Prostate gland (tissue), 2 donors: Measurements from ENCODE around the gene NCAPG. TPM values are rescaled to one million over a fixed set of nuclear protein-coding genes. Genes with fewer than 3 reads are reported as not detected.

Experiments used
- DNase-seq: peaks from one replicate; pipeline ENCODE4 v3.0.0-alpha.2; 2019; ENCODE audit warnings: low spot score
- H3K27ac ChIP-seq, 2 donors: fragments of 200-600 bp; sonication (generic); 2 replicates each; pipeline ENCODE4 v1.5.1; 2017 to 2019
- H3K27me3 ChIP-seq: fragments of 200-600 bp; sonication (generic); replicated peaks from 2 replicates; pipeline ENCODE4 v1.5.1; 2019; ENCODE audit not compliant: insufficient read depth
- H3K36me3 ChIP-seq, 2 donors: fragments of 200-600 bp; sonication (generic); 1 replicate in 1 of 2; 2 replicates in 1 of 2; pipeline versions ENCODE4 v1.5.1 to v1.8.1; 2017 to 2019
- H3K4me1 ChIP-seq: fragments of 200-600 bp; sonication (generic); replicated peaks from 2 replicates; pipeline ENCODE4 v1.5.1; 2019
- H3K4me3 ChIP-seq, 2 donors: fragments of 200-600 bp; sonication (generic); 2 replicates each; pipeline ENCODE4 v1.5.1; 2017 to 2019
- H3K9me3 ChIP-seq: fragments of 200-600 bp; sonication (generic); 2 replicates; pipeline ENCODE4 v1.5.1; 2017
- POLR2A ChIP-seq: fragments of 450-650 bp; IDR thresholded peaks from one replicate; pipeline ENCODE4 v1.6.1; 2016; ENCODE audit warnings: antibody characterized with exemption, mild to moderate bottlenecking
- POLR2AphosphoS5 ChIP-seq: sonication (generic); formaldehyde crosslinking; IDR thresholded peaks from one replicate; pipeline ENCODE4 v1.6.1; 2017; ENCODE audit warnings: antibody characterized with exemption
- WGBS: methylation state at CpG from one replicate; pipeline ENCODE4 v1.1.5; 2018; 5-methylcytosine and 5-hydroxymethylcytosine counted together
- intact Hi-C: fragments of 100-400 bp; cut with DNase I; formaldehyde crosslinking; loops from one replicate; pipeline ENCODE4 v1.14.2; 2022
- total RNA-seq, 2 donors: library from RNA; depleted of rRNA; stranded (reverse); fragments of >200 nt; gene quantifications; one replicate each; pipeline ENCODE4 v1.1.0, GENCODE V29; 2016
- TF ChIP-seq, protein P1 (sequence below), 4 experiments: fragments of 200-600 bp in 2 of 4; fragments of 450-650 bp in 2 of 4; sonication (generic) in 2 of 4; IDR thresholded peaks; 1 replicate in 3 of 4; 2 replicates in 1 of 4; pipeline ENCODE4 v1.5.1; 2016 to 2019; ENCODE audit warnings: antibody characterized with exemption in 4 of 4, mild to moderate bottlenecking in 2 of 4, moderate library complexity in 2 of 4

The NCAPG gene
- total RNA-seq, 2 donors from 2014 or later, result 0.96 to 4.7 TPM

DNA sequence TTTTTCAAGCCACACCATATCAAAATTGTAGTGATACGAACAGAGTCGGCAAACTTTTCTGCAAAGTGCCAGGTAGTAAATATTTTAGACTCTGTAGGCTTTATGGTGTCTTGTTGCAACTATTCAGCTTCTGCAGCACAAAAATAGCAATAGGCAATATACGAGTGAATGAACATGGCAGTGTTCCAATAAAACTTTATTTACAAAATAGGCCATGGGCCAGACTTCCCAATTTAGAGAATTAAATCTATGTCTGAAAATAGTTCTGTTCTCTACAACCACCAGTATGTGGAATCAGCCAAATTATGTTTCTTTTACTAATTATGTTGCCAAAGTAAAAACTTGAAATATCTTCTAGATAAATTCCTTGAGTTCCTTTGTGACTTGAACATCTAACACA lies 56.5 kb downstream of the NCAPG start:
- no peak overlapping the region for H3K4me3 ChIP-seq
- H3K36me3 ChIP-seq, result no peaks in the 10 kb centered on the region
- no peak for TF ChIP-seq POLR2AphosphoS5
- TF ChIP-seq POLR2A, result no peak
- TF ChIP-seq, protein P1, sequence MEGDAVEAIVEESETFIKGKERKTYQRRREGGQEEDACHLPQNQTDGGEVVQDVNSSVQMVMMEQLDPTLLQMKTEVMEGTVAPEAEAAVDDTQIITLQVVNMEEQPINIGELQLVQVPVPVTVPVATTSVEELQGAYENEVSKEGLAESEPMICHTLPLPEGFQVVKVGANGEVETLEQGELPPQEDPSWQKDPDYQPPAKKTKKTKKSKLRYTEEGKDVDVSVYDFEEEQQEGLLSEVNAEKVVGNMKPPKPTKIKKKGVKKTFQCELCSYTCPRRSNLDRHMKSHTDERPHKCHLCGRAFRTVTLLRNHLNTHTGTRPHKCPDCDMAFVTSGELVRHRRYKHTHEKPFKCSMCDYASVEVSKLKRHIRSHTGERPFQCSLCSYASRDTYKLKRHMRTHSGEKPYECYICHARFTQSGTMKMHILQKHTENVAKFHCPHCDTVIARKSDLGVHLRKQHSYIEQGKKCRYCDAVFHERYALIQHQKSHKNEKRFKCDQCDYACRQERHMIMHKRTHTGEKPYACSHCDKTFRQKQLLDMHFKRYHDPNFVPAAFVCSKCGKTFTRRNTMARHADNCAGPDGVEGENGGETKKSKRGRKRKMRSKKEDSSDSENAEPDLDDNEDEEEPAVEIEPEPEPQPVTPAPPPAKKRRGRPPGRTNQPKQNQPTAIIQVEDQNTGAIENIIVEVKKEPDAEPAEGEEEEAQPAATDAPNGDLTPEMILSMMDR (IDR thresholded peaks at IDR 0.05), result no peak
- no peaks in the 10 kb centered on the region for H3K27me3 ChIP-seq
- H3K27ac ChIP-seq, result no peak overlapping the region
- WGBS, result 64% methylated on average over 3 of the region's 3 CpGs
- no peaks in the 10 kb centered on the region for H3K4me1 ChIP-seq
- intact Hi-C loops, result no loop called here
- no peaks in the 10 kb centered on the region for H3K9me3 ChIP-seq
- no peak for DNase-seq

DNA sequence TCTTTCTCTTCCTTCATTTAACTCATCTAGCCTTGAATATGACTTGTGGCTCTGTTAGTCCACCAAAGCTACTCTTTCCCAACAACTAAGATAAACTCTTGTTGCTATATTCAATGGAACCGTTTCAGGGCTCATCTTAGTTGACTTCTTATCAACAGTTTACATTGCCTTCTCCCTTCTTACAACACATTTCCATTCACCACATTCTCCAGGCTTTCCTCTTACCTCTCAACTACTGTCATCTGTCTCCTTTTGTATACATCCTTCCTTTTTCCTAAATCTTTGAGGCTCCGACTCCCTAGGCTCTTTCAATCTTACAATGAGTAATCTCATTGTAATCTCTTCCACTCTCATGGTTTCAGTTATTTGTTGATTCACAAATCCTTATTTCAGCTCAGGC lies 58.5 kb downstream of the NCAPG start:
- H3K4me3 ChIP-seq, result no peak overlapping the region
- DNase-seq, result no peak
- intact Hi-C loops, result no loop called here

DNA sequence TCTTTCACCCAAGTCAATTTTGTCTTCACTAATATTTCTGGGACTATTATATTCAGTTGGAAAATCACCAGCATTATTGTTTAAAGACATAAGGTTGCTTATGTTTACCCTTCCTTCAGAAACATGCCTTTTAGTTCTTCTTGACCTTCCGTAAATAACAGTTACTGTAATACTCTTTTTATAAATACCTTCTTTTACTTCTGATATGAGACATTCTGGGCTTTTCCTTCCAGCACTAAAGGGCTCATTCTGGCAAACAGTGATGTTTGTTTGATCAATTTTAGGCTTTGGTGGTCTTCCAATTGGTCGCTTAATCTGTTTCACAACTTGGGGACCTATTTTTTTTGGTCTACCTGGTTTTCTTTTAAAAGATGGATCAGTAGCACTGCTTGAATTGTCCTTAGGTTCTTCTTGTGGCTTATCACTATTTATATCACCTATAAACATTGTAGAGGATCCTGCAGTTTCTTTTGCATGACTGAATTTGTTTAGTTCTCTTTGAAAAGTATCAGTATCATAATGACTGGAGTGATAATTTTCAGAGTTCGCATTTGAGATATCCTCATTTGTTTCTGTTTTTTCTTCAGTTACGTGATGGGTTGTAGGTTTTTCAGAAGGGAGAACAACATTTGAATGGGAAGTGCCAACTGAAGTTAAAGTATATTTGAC lies 64.8 kb downstream of the NCAPG start:
- no peak for TF ChIP-seq POLR2AphosphoS5
- TF ChIP-seq POLR2A, result no peak
- H3K4me1 ChIP-seq, result no peaks in the 10 kb centered on the region
- WGBS, result 95% methylated on average over 4 of the region's 4 CpGs
- H3K4me3 ChIP-seq, result no peak overlapping the region
- no peak for DNase-seq
- no peaks in the 10 kb centered on the region for H3K36me3 ChIP-seq
- H3K27me3 ChIP-seq, result no peaks in the 10 kb centered on the region
- intact Hi-C loops, result no loop called here
- H3K9me3 ChIP-seq, result no peaks in the 10 kb centered on the region
- H3K27ac ChIP-seq, result no peak overlapping the region

More for the DNA sequence above, 58.5 kb downstream of the NCAPG start:
- Histone ChIP-seq H3K4me1 (no peaks in the 10 kb centered on the region), H3K9me3 (no peaks in the 10 kb centered on the region), H3K27me3 (no peaks in the 10 kb centered on the region), H3K27ac (no peak overlapping the region), H3K36me3 (no peaks in the 10 kb centered on the region)
- TF ChIP-seq, protein P1 (IDR thresholded peaks at IDR 0.05), result no peak
- no peak for TF ChIP-seq POLR2AphosphoS5
- TF ChIP-seq POLR2A, result no peak
- 96% methylated on average over 2 of the region's 2 CpGs for WGBS

DNA sequence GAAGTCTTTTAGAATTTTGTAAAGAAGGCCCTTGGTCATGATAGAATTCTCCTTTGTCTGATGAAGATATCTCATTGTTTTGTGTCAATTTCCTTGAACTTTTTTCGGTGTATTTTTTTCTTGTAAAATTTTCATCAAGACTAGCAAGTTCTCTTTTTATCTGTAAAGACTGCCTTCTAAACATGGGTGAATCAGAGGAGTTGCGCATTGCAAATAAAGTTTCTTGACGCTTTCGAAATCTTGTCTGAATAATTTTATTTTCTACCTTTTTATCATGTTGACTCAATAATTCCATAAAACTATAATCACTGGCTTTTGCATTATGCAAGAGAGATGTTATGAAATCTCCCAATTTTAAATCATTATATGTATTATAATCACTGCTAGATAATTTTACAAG lies 66.2 kb downstream of the NCAPG start:
- DNase-seq, result no peak
- intact Hi-C loops, result no loop called here
- no peak overlapping the region for H3K4me3 ChIP-seq
- H3K36me3 ChIP-seq, result no peaks in the 10 kb centered on the region
- WGBS, result 96% methylated on average over 4 of the region's 4 CpGs
- TF ChIP-seq, protein P1 (IDR thresholded peaks at IDR 0.05), result no peak
- TF ChIP-seq POLR2AphosphoS5, result no peak
- no peak for TF ChIP-seq POLR2A
- H3K4me1 ChIP-seq, result no peaks in the 10 kb centered on the region
- H3K27ac ChIP-seq, result no peak overlapping the region
- H3K9me3 ChIP-seq, result no peaks in the 10 kb centered on the region
- no peaks in the 10 kb centered on the region for H3K27me3 ChIP-seq

DNA sequence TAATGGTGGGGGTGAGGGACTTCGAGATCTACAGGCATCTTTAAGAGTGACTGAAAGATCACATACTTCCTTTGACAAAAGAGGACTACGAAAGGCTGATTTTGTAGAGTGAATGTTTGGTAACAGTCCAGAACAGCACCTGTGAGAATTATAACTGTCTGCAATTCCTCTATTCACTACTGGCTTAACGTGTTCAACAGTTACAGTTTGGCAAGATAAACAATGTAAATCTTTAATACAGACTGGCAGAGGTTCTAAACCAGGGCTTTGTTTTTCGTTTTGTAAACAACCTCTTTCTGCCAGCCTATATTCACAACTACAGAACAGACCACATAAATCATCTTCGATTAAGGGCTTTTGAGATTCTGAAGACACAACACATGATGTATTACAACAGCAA lies 66.9 kb downstream of the NCAPG start:
- 56% methylated on average over 5 of the region's 5 CpGs for WGBS
- DNase-seq, result no peak

More for the DNA sequence above, 66.9 kb downstream of the NCAPG start:
- no peaks in the 10 kb centered on the region for H3K9me3 ChIP-seq
- H3K36me3 ChIP-seq, result no peaks in the 10 kb centered on the region
- no peak overlapping the region for H3K27ac ChIP-seq
- intact Hi-C loops, result no loop called here
- no peaks in the 10 kb centered on the region for H3K4me1 ChIP-seq
- no peaks in the 10 kb centered on the region for H3K27me3 ChIP-seq
- TF ChIP-seq POLR2AphosphoS5, result no peak
- TF ChIP-seq, protein P1 (IDR thresholded peaks at IDR 0.05), result no peak
- TF ChIP-seq POLR2A, result no peak
- H3K4me3 ChIP-seq, result no peak overlapping the region
